Effector CD4-positive, alpha-beta T cell (primary cell): ENCODE results near the gene NCDN.
"Not testable (repeated sequence)": the region's sequence is repeated elsewhere in the genome, so short reads cannot be mapped to it uniquely, and the experiment has no call there.

ENCODE experiments used
- DNase-seq: peaks from one replicate; pipeline ENCODE4 v3.0.0-alpha.2; 2020

The NCDN gene

DNA sequence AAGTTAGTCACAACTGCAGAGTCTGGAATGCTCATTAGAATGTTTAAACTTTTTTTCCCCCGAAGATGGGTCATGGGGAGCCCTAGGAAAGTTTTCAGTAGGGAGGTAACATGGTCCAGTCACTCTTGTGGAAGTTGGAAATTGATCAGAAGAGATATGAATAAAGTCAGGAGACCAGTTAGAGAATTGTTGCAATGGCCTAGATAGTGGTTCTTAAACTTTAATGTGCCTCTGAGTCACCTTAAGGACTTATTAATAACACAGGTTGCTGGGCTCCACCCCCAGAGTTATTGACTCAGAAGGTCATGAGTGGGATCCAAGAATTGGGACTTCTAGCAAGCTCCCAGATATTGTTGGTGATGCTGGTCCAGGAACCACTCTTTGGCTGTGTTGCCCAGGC is 12.3 kb downstream of the NCDN start:
- DNase-seq = no peak

DNA sequence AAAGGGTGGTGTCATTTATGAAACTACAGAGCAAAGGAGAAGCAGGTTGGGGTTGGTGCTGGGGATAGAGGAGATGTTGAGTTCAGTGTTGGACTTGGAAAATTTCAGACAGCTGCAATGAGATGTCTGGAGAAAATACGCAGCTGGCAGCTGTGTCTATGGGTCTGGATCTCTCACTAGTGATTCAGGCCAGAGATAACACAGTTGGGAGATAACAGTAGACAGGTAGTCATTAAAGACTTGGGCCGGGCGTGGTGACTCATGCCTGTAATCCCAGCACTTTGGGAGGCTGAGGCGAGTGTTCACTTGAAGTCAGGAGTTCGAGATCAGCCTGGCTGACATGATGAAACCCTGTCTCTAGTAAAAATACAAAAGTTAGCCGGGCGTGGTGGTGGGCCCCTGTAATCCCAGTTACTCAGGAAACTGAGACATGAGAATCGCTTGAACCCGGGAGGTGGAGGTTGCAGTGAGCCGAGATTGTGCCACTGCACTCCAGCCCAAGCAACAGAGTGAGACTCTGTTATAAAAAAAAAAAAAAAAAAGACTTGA is 13.1 kb downstream of the NCDN start:
- no peak for DNase-seq

DNA sequence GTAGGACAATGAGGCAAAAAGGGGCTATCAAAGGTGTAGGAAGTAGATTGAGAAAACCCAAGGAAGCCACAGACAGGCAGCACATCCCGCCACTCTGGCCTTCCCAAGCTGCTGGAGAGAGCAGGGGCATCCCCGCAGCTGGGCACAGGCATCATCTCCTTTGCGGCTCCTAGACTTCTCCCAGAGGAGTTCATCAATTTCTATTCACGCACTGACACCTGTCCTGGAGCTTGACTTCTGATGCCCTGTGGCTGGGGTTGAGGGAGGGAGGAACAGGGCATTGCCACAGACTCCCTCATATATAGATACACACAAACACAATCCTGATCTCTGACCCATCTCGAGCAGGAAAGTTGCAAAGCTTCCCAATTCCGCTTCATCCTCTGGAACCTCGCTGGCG is 13.7 kb downstream of the NCDN start:
- no peak for DNase-seq

- no peak for DNase-seq
These were observed 14.7 kb downstream of the NCDN start for GRCh38 chr1:35572296-35572695.

- DNase-seq = no peak
These were observed 15.9 kb downstream of the NCDN start, which contains the start of gene TFAP2E for GRCh38 chr1:35573198-35574124. Gene TFAP2E, plus strand, starts transcription at chr1:35573314. Its CDS starts 264 bp downstream, at chr1:35573578.

- no peak for DNase-seq
These were observed 16.6 kb downstream of the NCDN start for GRCh38 chr1:35574125-35574654.

- no peak for DNase-seq
These were observed 17.2 kb downstream of the NCDN start for GRCh38 chr1:35574655-35575415.

- no peak for DNase-seq
These were observed 17.9 kb downstream of the NCDN start for GRCh38 chr1:35575416-35575958.

GRCh38 chr1:35576061-35576765 is 18.6 kb downstream of the NCDN start:
- DNase-seq = no peak

- DNase-seq = not testable (repeated sequence)
These were observed 19.1 kb downstream of the NCDN start for GRCh38 chr1:35576766-35577070.

DNA sequence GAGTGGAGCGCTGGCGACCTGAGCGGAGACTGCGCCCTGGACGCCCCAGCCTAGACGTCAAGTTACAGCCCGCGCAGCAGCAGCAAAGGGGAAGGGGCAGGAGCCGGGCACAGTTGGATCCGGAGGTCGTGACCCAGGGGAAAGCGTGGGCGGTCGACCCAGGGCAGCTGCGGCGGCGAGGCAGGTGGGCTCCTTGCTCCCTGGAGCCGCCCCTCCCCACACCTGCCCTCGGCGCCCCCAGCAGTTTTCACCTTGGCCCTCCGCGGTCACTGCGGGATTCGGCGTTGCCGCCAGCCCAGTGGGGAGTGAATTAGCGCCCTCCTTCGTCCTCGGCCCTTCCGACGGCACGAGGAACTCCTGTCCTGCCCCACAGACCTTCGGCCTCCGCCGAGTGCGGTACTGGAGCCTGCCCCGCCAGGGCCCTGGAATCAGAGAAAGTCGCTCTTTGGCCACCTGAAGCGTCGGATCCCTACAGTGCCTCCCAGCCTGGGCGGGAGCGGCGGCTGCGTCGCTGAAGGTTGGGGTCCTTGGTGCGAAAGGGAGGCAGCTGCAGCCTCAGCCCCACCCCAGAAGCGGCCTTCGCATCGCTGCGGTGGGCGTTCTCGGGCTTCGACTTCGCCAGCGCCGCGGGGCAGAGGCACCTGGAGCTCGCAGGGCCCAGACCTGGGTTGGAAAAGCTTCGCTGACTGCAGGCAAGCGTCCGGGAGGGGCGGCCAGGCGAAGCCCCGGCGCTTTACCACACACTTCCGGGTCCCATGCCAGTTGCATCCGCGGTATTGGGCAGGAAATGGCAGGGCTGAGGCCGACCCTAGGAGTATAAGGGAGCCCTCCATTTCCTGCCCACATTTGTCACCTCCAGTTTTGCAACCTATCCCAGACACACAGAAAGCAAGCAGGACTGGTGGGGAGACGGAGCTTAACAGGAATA is 19.7 kb downstream of the NCDN start:
- DNase-seq = peak; percentile 41

GRCh38 chr1:35580949-35581388 is 23.4 kb downstream of the NCDN start:
- DNase-seq = no peak

GRCh38 chr1:35581621-35582020 is 24.0 kb downstream of the NCDN start:
- not testable (repeated sequence) for DNase-seq

DNA sequence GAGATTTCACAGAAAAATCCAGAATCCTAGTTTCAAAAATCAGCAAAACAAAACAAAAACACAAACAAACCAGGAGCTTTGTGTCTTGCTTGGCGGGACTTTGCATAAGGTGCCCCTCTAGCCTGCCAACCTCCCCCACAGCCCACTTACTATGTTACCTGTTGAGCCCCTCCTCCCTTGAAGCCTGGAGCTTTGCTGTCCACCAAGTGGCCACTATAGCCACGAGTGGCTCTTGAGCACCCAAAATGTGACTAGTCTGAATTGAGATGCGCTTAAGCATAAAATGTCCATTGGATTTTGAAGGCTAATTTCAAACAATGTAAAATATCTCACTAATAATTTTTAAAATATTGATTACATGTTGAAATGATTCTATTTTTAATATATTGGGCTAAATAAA is 27.7 kb downstream of the NCDN start:
- DNase-seq = no peak

- DNase-seq = not testable (repeated sequence)
These were observed 28.2 kb downstream of the NCDN start for GRCh38 chr1:35585805-35586204.

GRCh38 chr1:35586808-35587207 is 29.2 kb downstream of the NCDN start:
- DNase-seq = no peak

DNA sequence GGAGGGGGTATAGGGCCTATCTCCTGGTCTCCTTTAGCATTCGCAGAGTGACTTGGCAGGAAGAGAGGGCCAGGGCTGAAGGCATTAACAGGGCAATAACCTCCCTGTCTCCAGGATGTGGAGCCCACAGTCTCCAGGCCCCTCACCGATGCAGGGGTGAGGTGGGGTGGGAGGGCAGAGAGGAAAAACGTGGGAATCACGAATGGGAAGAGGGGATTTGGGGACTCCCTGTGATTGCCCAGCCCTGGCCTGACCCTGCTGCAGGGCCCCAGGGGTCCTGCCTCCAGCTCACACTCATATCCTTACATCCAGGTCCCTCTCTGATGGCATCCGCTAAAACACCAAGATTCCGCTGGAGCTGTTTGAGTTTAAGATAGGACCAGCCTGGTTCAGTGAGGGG is 30.1 kb downstream of the NCDN start:
- DNase-seq = no peak

- no peak for DNase-seq
These were observed 30.8 kb downstream of the NCDN start for GRCh38 chr1:35588197-35588910.

GRCh38 chr1:35589516-35590427 is 32.2 kb downstream of the NCDN start:
- no peak for DNase-seq
